Panc1 (cell line): ENCODE measurements around the gene PLEKHD1. TPM values are rescaled to one million over a fixed set of nuclear protein-coding genes. Genes with fewer than 3 reads are reported as not detected.
"Not testable (repeated sequence)": the region's sequence is repeated elsewhere in the genome, so short reads cannot be mapped to it uniquely, and the experiment has no call there.

Source experiments
- ATAC-seq: fragments of 200-7000 bp; cut with Tn5 transposase; 2 replicates; pipeline ENCODE4 v1.9.1; 2020; ENCODE audit warnings: mild to moderate bottlenecking, moderate library complexity
- BruUV-seq: library from RNA; stranded (reverse); fragments of 400-500 nt; replicated peaks from 2 replicates; lab custom pipeline; 2021; lab: Mats Ljungman, UMichigan
- CTCF ChIA-PET: fragments of 300-600 bp; sonication (Branson Sonifier 250); formaldehyde crosslinking; loops from one replicate; lab custom pipeline; 2022; ENCODE audit warnings: antibody characterized with exemption; lab: Charles Lee
- POLR2A ChIA-PET: fragments of 300-600 bp; sonication (Branson Sonifier 250); formaldehyde crosslinking; loops from one replicate; lab custom pipeline; 2022; ENCODE audit warnings: antibody characterized with exemption; lab: Charles Lee
- DNase-seq: peaks from one replicate; pipeline ENCODE4 v3.0.0-alpha.2; 2010; ENCODE audit warnings: low read depth, low spot score
- H3K27ac ChIP-seq: 2 replicates; pipeline ENCODE4 v1.5.1; 2011; ENCODE audit warnings: mild to moderate bottlenecking, low read length, inconsistent platforms
- H3K27me3 ChIP-seq: fragments of 200-500 bp; sonication (Bioruptor generic); 2 replicates; pipeline ENCODE4 v1.6.0; 2014; ENCODE audit warnings: low read length, inconsistent platforms; ENCODE audit not compliant: control insufficient read depth, insufficient read depth
- H3K36me3 ChIP-seq: fragments of 200-500 bp; sonication (Bioruptor generic); 2 replicates; pipeline ENCODE4 v1.5.1; 2014; ENCODE audit warnings: inconsistent platforms, mild to moderate bottlenecking, low read length, moderate library complexity; ENCODE audit not compliant: control insufficient read depth, insufficient read depth
- H3K4me1 ChIP-seq: 2 replicates; pipeline ENCODE4 v1.5.1; 2011; ENCODE audit warnings: inconsistent platforms, mild to moderate bottlenecking, low read length, moderate library complexity; ENCODE audit not compliant: control insufficient read depth, insufficient read depth
- H3K4me3 ChIP-seq, 2 experiments: 2 replicates each; pipeline ENCODE4 v1.5.1; 2011 to 2012; ENCODE audit warnings: low read depth in 2 of 2, low read length in 2 of 2, mild to moderate bottlenecking in 2 of 2, inconsistent platforms in 1 of 2, moderate library complexity in 1 of 2
- H3K9me3 ChIP-seq: fragments of 200-500 bp; sonication (Bioruptor generic); 2 replicates; pipeline ENCODE4 v1.5.1; 2014; ENCODE audit warnings: low read depth, mild to moderate bottlenecking, inconsistent platforms, low read length, moderate library complexity; ENCODE audit not compliant: control insufficient read depth, insufficient read depth
- POLR2AphosphoS5 ChIP-seq: IDR thresholded peaks from 2 replicates; pipeline ENCODE4 v1.6.1; 2012; ENCODE audit warnings: mild to moderate bottlenecking, low read depth, low read length, moderate library complexity
- SIN3A ChIP-seq: IDR thresholded peaks from 2 replicates; pipeline ENCODE4 v1.6.1; 2012; ENCODE audit warnings: low read depth, mild to moderate bottlenecking, low read length, moderate library complexity, borderline replicate concordance; ENCODE audit not compliant: insufficient read depth
- TCF7L2 ChIP-seq: IDR thresholded peaks from 2 replicates; pipeline ENCODE4 v1.6.1; 2011; ENCODE audit warnings: mild to moderate bottlenecking, low read depth, low read length, inconsistent platforms
- in situ Hi-C: cut with HindIII; loops from 2 replicates; pipeline ENCODE4 v1.10.0; 2016; ENCODE audit warnings: low sequenced_read_pairs, low pct_unique_long_range_greater_than_20kb
- intact Hi-C: fragments of 100-400 bp; cut with micrococcal nuclease; formaldehyde crosslinking; loops from one replicate; pipeline ENCODE4 v1.10.0; 2022; ENCODE audit not compliant: unreplicated experiment
- total RNA-seq: library from RNA; stranded (reverse); gene quantifications from one replicate; pipeline ENCODE4 v1.2.1, GENCODE V29; 2021; ENCODE audit not compliant: unreplicated experiment
- TF ChIP-seq, protein P1 (sequence below), 2 experiments: IDR thresholded peaks; 2 replicates each; pipeline ENCODE4 v1.6.1; 2011 to 2012; ENCODE audit warnings: low read depth in 2 of 2, control low read depth in 1 of 2, low read length in 1 of 2, mild to moderate bottlenecking in 1 of 2, moderate library complexity in 1 of 2; ENCODE audit not compliant: insufficient read depth in 1 of 2
- TF ChIP-seq, protein P2 (sequence below): fragments of 450-650 bp; IDR thresholded peaks from 2 replicates; pipeline ENCODE4 v1.5.1; 2017; ENCODE audit warnings: mild to moderate bottlenecking

Gene PLEKHD1
- total RNA-seq, 1 experiment from 2014 or later: 0.08 TPM

DNA sequence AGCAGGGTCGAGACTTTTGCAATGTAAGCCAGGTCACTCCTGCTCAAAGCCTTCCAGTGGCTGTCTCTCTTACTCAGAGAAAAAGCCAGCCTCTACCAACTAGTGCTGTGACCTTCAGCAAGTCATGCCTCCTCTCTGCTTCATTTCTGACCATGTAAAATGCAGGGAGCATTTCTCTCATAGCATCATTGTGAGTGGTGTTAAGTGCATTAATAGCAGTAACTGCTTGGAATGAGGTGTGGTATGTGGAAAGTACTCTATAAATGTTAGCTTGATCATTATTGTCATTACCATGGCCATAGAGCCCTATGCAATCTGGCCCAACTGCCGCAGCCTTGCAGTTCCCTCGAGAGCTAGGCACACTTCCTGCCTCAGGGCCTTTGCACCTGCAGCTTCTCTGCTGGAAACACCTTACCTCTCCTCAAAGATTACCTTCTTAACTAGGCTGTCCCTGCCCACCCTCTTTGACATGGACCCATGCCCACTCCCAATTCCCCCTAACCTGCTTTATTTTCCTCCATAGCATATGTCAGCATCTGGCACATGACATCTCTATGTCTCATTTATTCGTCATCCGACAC is 10.9 kb downstream of the PLEKHD1 start:
- BruUV-seq: no TSS peak
- DNase-seq: no peak
- ChIA-PET POLR2A (no interaction called here), CTCF (no interaction called here)
- no peaks in the 10 kb centered on the region for H3K36me3 ChIP-seq
- H3K4me3 ChIP-seq: no peak overlapping the region
- no peaks in the 10 kb centered on the region for H3K27me3 ChIP-seq
- intact Hi-C loops (no loop called here), in situ Hi-C loops (no loop called here)
- no peak for ATAC-seq
- TF ChIP-seq, protein P1, sequence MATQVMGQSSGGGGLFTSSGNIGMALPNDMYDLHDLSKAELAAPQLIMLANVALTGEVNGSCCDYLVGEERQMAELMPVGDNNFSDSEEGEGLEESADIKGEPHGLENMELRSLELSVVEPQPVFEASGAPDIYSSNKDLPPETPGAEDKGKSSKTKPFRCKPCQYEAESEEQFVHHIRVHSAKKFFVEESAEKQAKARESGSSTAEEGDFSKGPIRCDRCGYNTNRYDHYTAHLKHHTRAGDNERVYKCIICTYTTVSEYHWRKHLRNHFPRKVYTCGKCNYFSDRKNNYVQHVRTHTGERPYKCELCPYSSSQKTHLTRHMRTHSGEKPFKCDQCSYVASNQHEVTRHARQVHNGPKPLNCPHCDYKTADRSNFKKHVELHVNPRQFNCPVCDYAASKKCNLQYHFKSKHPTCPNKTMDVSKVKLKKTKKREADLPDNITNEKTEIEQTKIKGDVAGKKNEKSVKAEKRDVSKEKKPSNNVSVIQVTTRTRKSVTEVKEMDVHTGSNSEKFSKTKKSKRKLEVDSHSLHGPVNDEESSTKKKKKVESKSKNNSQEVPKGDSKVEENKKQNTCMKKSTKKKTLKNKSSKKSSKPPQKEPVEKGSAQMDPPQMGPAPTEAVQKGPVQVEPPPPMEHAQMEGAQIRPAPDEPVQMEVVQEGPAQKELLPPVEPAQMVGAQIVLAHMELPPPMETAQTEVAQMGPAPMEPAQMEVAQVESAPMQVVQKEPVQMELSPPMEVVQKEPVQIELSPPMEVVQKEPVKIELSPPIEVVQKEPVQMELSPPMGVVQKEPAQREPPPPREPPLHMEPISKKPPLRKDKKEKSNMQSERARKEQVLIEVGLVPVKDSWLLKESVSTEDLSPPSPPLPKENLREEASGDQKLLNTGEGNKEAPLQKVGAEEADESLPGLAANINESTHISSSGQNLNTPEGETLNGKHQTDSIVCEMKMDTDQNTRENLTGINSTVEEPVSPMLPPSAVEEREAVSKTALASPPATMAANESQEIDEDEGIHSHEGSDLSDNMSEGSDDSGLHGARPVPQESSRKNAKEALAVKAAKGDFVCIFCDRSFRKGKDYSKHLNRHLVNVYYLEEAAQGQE (IDR thresholded peaks at IDR 0.05; ENCODE audit: insufficient read depth in 1 of 2, low read depth in 2 of 2, low read length in 1 of 2): no peak
- TF ChIP-seq POLR2AphosphoS5: no peak
- no peak for TF ChIP-seq TCF7L2
- no peak for TF ChIP-seq SIN3A
- TF ChIP-seq, protein P2, sequence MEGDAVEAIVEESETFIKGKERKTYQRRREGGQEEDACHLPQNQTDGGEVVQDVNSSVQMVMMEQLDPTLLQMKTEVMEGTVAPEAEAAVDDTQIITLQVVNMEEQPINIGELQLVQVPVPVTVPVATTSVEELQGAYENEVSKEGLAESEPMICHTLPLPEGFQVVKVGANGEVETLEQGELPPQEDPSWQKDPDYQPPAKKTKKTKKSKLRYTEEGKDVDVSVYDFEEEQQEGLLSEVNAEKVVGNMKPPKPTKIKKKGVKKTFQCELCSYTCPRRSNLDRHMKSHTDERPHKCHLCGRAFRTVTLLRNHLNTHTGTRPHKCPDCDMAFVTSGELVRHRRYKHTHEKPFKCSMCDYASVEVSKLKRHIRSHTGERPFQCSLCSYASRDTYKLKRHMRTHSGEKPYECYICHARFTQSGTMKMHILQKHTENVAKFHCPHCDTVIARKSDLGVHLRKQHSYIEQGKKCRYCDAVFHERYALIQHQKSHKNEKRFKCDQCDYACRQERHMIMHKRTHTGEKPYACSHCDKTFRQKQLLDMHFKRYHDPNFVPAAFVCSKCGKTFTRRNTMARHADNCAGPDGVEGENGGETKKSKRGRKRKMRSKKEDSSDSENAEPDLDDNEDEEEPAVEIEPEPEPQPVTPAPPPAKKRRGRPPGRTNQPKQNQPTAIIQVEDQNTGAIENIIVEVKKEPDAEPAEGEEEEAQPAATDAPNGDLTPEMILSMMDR: no peak
- no peaks in the 10 kb centered on the region for H3K9me3 ChIP-seq
- no peaks in the 10 kb centered on the region for H3K4me1 ChIP-seq
- no peak overlapping the region for H3K27ac ChIP-seq

DNA sequence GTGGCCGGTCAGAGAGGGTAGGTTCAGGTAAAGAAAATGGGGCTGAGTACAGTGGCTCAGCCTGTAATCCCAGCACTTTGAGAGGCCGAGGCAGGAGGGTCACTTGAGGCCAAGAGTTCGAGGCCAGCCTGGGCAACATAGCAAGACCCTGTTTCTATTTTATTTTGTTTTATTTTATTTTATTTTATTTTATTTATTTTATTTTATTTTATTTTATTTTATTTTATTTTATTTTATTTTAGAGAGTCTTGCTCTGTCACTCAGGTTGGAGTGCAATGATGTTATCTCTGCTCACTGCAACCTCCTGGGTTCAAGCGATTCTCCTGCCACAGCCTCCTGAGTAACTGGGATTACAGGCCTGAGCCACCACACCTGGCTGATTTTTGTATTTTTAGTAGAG is 13.3 kb downstream of the PLEKHD1 start:
- DNase-seq, POLR2A ChIA-PET, H3K9me3 ChIP-seq, CTCF ChIA-PET, H3K36me3 ChIP-seq, BruUV-seq, ATAC-seq, in situ Hi-C loops, H3K27ac ChIP-seq, H3K4me3 ChIP-seq, intact Hi-C loops, H3K27me3 ChIP-seq, H3K4me1 ChIP-seq: not testable (repeated sequence)

DNA sequence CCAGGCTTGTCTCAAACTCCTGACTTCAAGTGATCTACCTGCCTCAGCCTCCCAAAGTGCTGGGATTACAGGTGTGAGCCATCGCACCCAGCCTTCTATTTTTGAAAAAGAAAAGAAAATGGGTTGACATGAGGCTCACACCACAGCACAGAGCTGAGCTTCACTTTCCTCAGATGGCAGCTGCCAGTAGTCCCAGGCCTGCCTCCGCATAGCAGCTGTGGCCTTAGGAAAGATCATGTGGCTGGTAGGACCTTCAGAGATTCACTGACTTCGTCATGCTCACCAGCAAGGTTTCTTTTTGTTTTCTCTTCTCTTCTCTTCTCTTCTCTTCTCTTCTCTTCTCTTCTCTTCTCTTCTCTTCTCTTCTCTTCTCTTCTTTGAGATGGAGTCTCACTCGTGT is 13.8 kb downstream of the PLEKHD1 start:
- H3K36me3 ChIP-seq, H3K9me3 ChIP-seq, H3K27ac ChIP-seq, DNase-seq, POLR2A ChIA-PET, ATAC-seq, H3K4me1 ChIP-seq, H3K27me3 ChIP-seq, BruUV-seq, intact Hi-C loops, CTCF ChIA-PET, in situ Hi-C loops, H3K4me3 ChIP-seq: not testable (repeated sequence)
